Middle frontal gyrus (tissue), 1 donor: ENCODE measurements around the gene RASIP1.
"Not testable (repeated sequence)": the region's sequence is repeated elsewhere in the genome, so short reads cannot be mapped to it uniquely, and the experiment has no call there.

Experiments used
- DNase-seq: peaks from one replicate; pipeline ENCODE4 v3.0.0-alpha.2; 2015; ENCODE audit warnings: low spot score; ENCODE audit errors: extremely low spot score

RASIP1 gene

DNA sequence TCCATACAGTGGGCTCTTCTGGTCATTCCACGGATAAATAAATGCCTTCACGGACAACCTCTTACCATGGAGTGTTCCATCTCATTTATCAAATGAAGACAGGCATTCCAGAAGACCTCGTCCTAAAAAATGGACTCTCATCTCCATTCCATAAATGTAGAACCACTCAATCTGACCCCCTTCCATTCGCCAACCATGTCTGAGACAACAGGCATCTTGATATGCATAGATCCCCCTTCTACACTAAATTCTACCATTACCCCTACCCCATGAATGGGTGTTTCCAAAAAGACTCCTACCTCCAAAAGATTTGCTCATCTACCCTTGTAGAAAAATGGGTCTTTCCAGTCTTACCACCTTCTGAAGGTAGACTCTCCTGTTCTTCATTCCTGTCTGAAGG lies 9.0 kb downstream of the RASIP1 start:
- no peak for DNase-seq

DNA sequence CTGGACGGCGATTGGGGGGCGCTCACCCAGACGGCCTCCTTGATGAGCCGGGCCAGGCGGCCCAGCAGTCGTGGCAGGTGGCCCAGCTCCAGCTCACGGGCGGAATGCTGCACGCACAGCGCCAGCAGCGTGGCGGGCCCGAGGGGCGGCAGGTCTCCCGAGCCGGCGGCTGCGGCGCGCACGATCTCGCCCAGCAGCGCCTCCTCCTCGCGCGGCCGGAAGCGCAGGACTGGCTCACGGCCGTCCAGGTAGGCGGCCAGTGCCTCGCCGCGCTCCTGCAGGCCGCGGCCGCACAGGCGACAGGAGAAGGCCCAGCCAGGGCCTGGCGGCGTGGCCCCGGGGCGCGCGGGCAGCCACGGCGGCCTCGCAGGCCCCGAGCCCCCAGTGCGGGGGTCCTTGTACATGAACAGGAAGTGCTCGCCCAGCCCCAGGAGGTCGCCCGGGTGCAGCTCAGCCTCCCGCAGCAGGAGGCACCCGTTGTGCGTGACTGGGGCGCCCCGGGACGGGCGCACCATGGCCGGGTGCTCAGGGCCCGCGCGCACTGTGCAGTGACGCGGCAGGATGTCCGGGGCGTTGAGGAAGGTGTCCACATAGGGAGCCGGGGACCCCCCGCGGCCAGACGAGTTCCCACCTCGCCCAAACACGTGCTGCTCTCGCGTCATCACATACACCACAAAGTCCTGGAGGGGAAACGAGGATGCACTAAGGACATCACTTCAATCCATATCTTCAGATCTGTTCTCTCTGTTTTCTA lies 11.3 kb downstream of the RASIP1 start:
- no peak for DNase-seq

DNA sequence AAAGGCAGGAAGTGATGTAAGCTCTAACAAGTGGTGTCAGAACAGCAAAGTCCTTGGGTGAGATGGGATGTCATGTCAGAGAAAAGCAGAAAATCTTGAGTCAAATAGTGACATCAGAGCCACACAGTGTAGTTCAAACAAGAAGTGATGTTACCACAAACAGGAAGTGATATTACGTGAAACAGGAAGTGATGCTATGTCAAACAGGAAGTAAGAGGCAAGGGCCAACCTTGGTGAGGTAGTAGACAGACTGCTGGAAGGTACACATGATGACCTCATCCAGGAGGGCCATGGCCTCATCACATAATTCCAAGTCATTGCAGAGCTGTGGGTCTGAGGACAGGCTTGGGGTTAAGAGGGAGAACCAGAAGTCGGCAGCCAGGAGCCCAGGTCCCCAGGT lies 13.9 kb downstream of the RASIP1 start:
- DNase-seq: no peak

DNA sequence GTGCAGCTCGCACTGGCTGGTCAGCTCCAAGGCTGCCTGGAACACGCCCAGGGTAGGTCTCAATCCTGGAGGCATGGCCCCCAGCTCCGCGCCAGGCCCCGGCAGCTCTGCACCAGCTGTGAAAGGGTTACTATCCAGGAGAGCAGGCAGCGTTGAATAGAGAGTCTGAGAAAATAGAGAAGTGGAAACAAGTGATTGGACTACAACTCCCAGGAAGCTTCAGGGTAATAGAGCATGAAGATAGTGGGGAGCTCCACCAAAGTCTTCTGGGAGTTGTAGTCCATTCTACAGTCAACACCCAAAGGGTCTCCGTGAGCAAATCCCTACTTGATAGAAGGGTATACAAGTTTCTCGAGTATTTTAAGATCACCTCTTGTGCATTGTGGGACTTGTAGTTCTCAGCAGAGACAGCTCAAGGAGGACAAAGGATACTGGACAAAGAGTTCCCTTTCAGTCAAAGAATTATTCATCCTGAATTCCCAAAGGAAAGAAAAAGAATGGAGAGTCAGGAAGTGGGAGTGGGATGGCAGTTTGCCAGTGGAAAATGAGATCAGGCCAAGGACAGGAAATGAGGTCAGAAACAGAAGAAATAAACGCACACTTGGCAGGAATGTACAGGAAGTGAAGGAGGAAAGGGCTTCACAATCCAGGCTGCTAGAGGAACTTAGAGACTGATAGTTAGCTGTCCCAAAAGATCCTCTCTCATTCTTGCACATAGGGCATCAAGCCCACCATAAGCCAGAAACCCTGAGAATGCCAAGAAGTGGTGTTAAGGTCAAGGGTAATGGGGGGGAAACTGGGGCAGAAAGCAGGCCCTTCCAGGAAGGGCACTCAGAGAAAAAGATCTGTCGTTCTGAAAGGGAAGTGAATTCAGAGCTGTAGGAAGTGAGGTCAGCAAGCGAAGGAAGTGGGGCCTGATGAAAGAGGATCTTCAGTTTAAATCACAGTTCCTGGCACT lies 15.3 kb downstream of the RASIP1 start:
- peak; percentile 22 for DNase-seq

DNA sequence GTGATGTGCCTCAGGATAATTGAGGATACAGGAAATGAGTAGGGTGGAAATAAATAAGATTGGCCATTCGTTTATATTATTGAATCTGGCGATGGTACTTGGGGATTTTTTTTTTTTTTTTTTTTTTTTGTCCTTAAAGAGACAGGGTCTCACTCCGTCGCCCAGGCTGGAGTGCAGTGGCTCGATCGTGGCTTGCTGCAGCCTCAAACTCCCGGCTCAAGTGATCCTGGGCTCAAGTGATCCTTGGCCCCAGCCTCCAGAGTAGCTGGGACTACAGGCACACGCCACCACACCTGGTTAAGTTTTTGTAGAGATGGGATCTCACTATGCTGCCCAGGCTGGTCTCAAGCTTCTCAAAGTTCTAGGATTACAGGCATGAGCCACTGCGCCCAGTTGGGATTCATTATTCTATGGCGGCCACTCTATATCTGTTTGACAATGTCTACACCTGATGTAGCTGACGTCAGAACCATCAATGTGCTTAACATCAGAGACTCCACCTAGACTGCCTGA lies 18.2 kb downstream of the RASIP1 start:
- no peak for DNase-seq

DNA sequence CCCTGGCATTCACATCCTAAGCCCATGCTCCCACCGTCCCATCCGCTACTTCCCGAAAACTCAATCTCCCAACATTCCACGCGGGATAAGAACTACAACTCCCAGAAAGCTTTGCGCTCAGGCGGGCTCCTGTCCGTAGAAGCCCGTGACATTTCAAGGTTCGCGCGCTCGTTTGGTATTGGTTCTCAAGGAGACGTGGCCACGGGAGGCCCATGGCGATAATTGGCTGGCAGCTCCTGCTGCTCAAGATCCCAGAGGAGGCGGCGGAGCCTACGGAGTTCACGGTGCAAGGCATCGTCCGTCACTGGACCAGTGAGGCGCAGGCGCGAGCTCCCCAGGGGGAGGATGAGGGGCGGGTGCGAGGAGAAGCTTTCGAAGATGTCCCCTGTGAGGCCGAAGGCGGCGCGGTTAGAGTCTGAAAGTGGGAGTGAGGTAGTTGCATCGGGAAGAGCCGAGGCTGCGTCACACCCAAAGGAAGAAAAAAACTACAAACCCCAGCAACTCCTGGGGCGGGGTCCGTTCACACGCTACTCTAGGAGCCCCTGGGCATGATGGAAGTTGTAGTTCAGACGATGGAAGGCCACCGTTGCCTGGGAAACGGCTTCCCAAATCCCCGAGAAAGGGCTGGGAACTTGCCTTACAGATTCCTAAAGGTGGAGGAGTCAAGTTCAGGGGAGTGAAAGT lies 19.7 kb downstream of the RASIP1 start:
- peak; percentile 100 for DNase-seq

DNA sequence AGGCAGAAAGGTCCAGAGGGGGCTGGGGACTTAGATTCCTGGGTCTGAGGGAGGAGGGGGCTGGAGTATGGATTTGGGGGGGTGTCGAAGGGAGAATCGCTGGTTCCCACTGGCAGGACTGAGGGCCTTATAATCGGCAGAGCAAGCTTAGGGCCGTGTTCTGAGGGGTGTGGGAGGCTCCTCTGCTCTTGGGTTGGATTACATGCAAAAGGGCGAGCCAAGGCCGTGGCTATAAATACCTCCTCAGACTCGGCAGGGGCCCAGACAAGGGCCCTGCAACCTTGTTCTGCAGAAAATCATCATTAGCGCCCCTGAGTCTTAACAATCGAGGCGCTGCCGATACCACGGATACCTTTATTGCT lies 20.2 kb downstream of the RASIP1 start:
- DNase-seq: no peak

DNA sequence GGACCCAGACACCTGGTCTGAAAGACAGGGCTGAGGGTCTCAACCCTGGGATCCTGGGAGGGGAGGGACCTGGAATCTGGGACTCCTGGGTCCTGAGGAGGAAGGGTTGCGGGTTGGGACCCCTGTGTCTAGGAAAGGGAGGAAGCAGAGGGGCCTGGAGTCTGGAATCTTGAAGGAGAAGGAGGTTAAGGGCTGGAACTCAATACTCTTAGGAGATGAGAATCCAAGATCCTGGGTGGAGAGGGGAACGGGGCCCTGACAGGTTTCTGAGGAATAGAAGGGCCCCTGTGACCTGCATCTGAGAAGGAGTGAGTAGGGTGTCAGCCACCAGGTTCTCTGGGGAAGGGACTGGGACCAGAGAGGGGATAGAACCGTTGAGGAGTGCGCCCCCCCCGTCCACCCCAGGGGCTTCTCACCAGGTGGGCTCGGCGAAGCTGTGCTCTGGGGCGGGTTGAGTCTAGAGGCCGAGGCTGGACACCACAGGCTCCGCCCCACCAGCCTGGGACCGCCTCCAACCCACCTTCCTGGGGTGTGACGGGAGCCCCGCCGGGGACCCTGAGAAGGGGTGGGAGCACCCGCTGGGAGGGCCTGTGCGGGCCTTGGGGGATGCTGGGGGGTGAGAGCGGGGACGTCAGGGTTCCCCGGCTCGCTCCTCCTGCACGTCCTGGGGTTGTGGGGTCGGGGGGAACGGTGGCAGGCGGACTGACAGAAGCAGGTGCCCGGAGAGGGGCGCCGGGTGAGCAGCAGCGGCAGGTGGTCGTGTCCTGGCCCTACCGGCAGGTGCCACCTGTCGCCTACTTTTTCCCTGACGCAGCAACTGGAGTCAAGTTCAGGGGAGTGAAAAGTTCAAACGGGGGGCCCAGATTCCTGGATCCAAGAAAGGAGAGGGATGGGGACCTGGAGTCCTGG lies 20.9 kb downstream of the RASIP1 start, which contains the start of gene MAMSTR:
MAMSTR (minus strand) TSS at position 463 of the 909 bp plus-strand sequence. CDS start 694 bp downstream, outside the sequence.
- DNase-seq: no peak

DNA sequence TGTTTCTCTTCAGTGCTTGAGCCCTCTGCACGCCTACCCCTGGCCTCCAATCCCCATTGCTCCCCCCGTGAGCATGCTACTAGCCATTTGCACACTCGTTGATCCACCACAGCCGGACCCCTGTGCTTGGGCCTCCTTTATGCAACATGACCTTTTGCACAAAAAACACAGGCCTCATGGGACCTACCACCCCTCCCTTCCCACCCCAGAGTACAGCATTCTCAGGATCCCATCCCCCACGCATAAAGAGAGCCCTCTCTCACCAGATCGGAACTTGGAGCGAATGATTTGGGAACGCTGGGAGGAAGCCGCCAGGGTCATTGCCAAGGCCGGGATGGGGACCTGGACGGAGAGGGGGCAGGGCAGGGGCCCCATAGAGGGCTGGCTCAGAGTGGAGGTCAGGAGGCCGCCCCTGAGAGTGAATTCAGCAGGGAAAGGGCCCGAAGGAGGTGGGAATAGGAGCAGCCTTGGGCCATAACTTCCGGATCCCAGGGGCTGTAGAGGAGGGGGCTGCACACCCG lies 21.6 kb downstream of the RASIP1 start:
- DNase-seq: no peak

DNA sequence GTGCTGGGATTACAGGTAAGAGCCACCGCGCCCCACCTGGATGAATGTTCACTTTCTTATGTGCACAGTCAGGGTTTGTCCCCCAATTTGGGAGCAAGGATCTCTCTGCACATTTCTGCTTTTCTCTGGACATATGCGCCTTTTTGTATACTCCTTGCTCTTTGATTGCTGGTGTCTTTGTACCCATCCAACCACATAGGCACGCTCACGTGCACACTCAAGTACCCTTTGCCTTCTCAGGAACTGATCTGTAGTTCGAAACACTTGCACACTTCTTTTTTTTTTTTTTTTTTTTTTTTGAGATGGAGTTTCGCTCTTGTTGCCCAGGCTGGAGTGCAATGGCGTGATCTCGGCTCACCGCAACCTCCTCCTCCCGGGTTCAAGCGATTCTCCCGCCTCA lies 22.3 kb downstream of the RASIP1 start:
- not testable (repeated sequence) for DNase-seq

DNA sequence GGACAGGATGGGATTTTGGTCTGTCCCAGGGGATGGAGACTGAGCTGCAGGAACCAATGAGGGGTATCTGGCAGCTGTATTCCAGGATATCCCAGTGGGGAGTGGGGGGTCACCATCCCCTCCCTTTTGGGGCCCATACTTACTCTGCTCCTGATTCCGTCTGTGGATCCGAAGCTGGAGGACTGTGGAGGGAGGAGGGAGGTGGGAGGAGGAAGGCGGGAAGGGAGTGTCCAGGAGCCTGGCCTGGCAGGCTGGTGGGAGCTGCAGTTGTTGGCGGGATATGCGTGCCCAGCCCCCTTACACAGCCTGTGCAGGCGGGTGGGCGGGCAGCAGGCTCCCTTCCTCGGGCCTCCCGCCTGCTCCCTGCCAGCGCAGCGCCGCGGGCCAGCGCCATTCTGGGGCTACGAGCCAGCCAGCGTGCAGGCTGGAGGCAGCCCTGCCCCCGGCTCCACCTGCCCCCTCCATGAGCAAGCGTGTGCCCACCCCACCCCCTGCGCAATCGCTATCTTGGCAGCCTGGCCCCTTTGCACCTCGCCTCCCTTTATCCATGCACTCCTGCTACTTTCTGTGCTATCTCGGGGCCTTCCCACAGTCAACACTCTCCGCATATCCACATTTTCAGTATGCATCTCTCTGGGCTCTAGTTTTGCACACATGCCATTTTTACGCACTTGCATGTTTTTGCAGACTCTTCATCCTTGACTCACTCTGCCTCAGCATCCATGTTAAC lies 23.7 kb downstream of the RASIP1 start:
- peak; percentile 42 for DNase-seq

DNA sequence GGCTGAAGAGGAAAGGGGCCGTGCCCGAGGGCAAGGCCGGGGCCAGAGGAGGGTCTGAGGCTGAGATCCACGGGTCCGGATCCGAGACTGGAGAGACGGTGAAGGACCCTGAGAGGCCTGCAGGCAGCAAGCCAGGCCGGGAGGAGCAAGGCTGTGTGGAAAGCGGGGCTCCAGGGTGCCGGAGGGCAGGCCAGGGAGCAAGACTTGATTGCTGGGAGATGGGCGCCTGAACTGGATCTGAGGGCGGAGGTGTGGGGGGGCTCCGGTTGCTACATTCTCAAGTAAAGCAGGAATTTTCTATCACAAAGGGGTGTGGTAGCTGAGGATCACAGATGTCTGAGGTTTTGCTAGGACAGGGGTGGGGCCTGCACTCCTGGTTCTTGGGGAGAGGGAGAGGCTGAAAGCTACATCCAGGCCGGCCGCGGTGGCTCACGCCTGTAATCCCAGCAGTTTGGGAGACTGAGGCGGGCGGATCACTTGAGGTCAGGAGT lies 24.7 kb downstream of the RASIP1 start:
- no peak for DNase-seq

DNA sequence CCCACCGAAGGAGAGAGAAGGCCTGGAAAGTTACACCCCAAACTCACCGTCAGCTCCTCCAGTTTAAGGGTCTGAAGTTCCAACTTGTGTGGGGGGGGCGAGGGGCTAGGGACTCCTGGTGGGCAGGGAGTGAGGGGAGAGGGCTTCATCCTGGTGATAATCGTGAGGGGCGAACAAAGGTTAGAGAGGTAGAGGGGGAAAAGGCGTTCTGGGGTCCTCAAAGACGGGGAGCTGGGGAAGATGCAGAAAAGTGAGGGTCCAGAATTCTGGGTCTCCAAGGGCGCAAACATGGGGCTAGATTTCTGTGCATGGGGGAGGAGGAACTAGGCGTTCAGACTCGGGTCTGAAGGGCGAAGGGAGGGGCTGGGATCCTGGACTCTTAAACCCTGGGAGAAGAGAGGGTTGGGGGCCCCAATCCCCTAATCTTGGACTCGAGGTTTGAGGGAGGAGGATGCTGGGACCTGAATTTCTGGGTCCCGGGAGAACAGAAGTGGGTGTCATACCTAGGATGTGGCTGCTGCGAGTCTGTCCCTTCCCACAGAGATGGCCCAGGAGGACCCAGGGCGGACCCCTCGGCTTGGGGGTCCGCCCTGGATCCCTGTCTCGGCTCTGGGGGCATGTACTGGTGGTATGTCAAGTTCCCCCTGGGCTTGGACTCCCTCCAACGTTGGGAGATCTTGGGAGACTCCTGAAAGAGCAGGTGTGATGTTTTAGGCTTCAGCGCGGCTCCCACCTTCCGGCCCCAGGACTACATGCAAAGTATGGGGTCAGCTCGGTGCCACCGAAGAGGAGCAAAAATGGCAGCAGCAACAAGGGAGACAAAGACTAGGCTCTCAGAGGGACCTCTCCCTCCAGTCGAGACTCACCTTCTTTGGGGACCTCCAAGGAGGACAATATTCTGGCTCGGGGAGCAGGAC lies 25.4 kb downstream of the RASIP1 start:
- no peak for DNase-seq

DNA sequence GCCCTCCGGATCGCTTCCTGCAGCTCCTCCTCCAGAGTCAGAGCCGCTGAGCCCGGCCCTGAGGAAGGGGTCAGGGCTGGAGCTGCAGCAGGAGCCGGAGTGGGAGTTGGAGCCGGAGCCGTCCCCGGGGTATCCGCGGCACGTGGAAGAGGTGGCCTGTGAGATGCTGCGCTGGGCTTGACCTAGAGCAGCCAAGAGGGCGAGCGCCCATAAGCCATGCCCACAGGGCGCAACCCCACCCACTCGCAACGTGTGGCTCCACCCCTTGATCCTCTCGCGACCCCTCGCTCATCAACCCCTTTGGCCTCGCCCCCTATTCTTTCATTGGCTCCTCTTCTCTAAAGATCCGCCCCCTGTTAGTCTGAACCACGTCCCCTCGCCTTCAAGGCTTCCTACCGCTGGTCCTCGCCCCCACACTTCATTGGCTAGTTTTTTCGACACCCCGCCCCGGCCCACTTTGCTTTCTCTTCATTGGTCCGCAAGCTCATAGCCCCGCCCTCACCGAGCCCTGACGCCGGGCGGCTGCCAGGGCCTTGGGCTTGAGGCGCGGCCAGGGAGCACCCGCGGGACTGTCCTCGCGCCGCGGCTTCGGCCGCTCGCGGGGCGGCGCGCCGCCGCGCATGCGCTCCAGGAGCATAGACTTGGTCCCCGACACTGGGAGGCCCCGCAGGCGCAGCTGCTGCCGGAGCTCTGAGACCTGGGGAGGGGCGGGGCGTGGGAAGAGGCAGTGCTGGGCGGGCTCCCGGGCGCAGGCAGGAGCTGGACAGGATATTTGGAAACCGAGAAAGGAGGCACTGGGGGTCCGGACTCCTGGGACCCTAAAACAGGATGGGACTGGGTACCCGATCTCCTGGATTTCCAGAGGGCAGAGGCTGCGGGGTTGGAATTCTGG lies 26.3 kb downstream of the RASIP1 start:
- peak; percentile 96 for DNase-seq

DNA sequence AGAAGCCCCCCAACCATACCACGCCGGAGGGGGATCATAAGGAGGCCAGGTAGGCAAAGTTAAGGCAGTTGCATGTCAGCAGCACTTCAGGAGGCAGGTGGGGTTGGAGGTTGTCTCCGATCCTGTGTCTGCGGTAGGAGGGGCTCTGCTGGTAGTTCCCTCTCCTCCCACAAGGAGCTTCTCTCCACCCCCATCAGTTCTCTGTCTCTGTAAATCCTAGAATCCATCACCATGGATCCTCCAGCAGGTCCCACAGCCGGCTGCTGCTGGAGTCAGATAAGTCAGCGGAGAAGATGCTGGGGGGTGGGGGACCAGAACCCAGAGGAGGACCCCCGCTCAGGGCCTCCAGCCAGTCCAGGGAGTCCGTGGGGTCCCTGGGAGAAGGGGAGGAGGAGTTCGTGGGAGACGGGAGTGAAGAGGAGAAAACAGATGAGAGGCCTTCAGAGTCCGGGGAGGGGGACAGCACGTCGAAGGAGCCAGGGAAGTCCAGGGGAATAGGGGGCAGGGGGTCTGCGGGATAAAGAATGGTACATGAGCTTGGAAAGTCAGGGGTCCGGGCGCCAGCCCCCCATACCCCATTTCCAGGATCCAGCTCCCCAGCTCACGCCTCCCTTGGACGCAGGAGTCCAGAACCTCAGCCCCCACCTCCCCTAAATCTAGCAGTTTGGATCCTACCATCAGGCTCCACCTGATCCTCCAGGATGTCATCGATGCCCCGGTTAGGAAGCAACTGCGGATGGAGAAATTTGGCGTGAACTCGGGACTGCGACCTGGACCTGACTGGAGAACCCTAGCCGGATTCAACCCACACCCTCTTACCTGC lies 27.2 kb downstream of the RASIP1 start:
- DNase-seq: no peak

DNA sequence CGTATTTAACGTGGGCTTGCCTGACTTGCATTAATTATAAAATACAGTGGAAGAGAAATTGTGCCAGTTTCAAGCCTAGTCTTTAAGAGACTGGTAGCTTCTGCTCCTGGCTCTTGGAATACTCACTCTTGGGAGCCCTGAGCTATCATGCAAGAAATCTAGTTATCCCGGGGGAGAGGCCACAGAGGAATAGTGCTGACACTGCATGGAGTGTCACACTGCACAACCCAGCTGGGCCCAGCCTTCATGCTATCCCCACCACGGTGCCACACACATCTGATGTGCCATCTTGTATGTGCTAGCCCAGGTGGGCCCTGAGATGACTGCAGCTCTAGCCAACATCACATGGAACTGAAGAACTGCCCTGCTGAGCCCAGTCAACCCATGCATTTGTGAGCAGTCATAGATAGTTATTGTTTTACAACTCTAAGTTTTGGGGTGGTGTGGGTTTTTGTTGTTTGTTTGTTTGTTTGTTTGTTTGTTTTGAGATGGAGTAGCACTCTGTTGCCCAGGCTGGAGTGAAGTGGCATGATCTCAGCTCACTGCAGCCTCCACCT lies 29.2 kb downstream of the RASIP1 start:
- no peak for DNase-seq
